ENCODE results near the gene TNFAIP8.
A peak's percentile ranks its signal among the peaks of the same experiment; 100 is the strongest.
"Not testable (repeated sequence)": the region's sequence is repeated elsewhere in the genome, so short reads cannot be mapped to it uniquely, and the experiment has no call there.

TNFAIP8 gene

GRCh38 chr5:119417891-119418605 is 62.2 kb downstream of the TNFAIP8 start:
- no peak for DNase-seq (ENCODE audit: low read depth in 2 of 3, low spot score in 2 of 3)

GRCh38 chr5:119418606-119419100 is 62.8 kb downstream of the TNFAIP8 start:
- no peak for DNase-seq (ENCODE audit: low read depth in 2 of 3, low spot score in 2 of 3)

- no peak for DNase-seq (ENCODE audit: low read depth in 2 of 3, low spot score in 2 of 3)
Measured at GRCh38 chr5:119420169-119420568, 64.3 kb downstream of the TNFAIP8 start.

- no peak for DNase-seq (ENCODE audit: low read depth in 2 of 3, low spot score in 2 of 3)
Measured at GRCh38 chr5:119426057-119426456, 70.2 kb downstream of the TNFAIP8 start.

- DNase-seq (ENCODE audit: low read depth in 2 of 3, low spot score in 2 of 3) = no peak
Measured at GRCh38 chr5:119427060-119427459, 71.2 kb downstream of the TNFAIP8 start.

- not testable (repeated sequence) for DNase-seq (ENCODE audit: low read depth in 2 of 3, low spot score in 2 of 3)
Measured at GRCh38 chr5:119427596-119427995, 71.8 kb downstream of the TNFAIP8 start.

- not testable (repeated sequence) for DNase-seq (ENCODE audit: low read depth in 2 of 3, low spot score in 2 of 3)
Measured at GRCh38 chr5:119428166-119428565, 72.3 kb downstream of the TNFAIP8 start.

GRCh38 chr5:119428574-119428973 is 72.8 kb downstream of the TNFAIP8 start:
- DNase-seq (ENCODE audit: low read depth in 2 of 3, low spot score in 2 of 3) = not testable (repeated sequence)

GRCh38 chr5:119432674-119433237 is 76.9 kb downstream of the TNFAIP8 start:
- DNase-seq (ENCODE audit: low read depth in 2 of 3, low spot score in 2 of 3) = not testable (repeated sequence)

- DNase-seq (ENCODE audit: low read depth in 2 of 3, low spot score in 2 of 3) = peak; percentile 32 to 39 (median 39)
Measured at GRCh38 chr5:119435436-119436132, 79.8 kb downstream of the TNFAIP8 start.

- DNase-seq (ENCODE audit: low read depth in 2 of 3, low spot score in 2 of 3) = not testable (repeated sequence)
Measured at GRCh38 chr5:119437785-119438586, 82.2 kb downstream of the TNFAIP8 start.

GRCh38 chr5:119438587-119438917 is 82.7 kb downstream of the TNFAIP8 start:
- DNase-seq (ENCODE audit: low read depth in 2 of 3, low spot score in 2 of 3) = not testable (repeated sequence)

- no peak for DNase-seq (ENCODE audit: low read depth in 2 of 3, low spot score in 2 of 3)
Measured at GRCh38 chr5:119439140-119439631, 83.4 kb downstream of the TNFAIP8 start.

GRCh38 chr5:119439632-119440031 is 83.8 kb downstream of the TNFAIP8 start:
- not testable (repeated sequence) for DNase-seq (ENCODE audit: low read depth in 2 of 3, low spot score in 2 of 3)

- not testable (repeated sequence) for DNase-seq (ENCODE audit: low read depth in 2 of 3, low spot score in 2 of 3)
Measured at GRCh38 chr5:119444643-119445042, 88.8 kb downstream of the TNFAIP8 start.

- DNase-seq (ENCODE audit: low read depth in 2 of 3, low spot score in 2 of 3) = no peak
Measured at GRCh38 chr5:119445544-119445943, 89.7 kb downstream of the TNFAIP8 start.

Measured in activated CD8-positive, alpha-beta memory T cell treated with anti-CD3 and anti-CD28 coated beads for 48 hours (primary cell).